Activated CD4-positive, alpha-beta T cell treated with anti-CD3 and anti-CD28 coated beads, Interleukin-2, amount 50 U/mL, for 24 hours (primary cell): Measurements from ENCODE around the gene AUTS2.

Source experiments
- DNase-seq, 2 donors: peaks; one replicate each; pipeline ENCODE4 v3.0.0-alpha.2; 2020; ENCODE audit warnings: low read depth in 1 of 2, low spot score in 1 of 2

The AUTS2 gene

DNA sequence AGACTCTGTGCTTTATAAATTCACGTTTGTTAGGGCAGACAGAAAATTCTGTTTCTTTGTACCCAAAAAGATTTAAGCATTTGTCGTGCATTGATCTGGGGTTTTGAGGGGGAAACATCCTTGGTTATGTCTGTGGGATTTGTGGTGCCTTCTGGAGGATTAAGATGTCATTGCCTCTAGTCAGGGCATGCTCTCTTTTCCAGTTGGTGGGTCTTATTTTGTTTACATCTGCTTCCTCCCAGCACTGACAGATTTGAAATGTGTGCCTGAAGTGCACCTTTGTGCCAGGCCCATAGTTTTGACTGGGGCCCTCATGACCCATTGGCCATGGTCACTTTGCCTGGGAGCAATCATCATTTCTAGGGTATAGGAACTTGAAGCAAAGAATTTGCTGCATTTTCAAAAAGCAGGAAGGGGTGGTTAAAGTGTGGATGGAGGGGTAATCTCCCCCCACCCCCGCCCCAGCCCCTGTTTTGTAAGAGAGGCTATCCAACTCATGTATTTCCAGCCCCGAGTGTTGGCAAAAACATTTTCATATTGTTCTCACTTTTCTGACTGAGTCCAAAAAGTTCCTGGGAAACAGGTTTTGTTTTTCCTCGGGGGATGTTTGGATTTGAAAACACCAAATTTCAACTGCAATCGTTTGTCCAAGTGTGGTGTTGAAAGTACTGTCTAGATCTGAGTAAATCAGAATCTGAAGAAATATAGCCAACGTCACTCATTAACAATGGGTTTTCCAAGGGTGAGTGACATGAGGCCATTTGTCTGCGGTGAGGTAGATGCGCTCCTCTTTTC, 1145.5 kb downstream of the AUTS2 start:
- DNase-seq, result no peak

DNA sequence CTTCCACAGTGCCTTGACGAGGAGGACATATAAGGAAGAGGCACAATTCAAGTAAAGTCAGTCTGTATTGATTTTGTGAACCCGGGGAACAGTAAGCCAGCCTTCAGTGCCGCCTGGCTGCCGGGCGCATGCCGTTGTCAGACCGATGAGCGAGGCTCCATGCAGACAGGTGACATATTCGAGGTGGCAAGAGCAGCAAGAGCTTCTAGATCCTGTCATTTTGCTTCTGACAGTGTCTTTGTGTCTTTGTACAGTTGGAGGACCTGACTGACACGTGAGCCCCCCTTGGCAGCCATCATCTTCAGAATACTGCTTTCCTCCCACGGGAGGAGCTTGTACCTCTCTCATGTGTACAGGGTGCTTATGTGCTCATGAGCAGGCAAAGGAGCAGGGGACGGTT, 1146.2 kb downstream of the AUTS2 start:
- DNase-seq, result no peak

DNA sequence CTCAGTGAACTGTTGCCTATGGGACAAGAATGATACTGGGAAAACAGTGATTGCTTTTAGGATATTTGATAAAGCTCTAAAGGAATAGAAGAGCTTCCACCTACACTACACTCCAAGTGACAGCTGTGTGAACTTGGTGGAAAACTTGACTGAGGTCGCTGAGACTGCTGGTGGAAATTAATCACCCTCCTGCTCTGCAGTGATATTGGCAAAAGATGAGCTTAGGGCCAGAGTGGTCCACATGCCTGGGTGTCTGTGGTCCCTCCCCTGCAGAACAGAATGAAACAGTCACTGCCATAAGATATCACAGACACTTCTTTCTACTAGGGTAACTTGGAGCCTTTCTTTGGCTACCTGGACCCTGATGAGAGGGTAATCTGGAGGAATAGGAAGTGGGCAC, 1151.6 kb downstream of the AUTS2 start:
- no peak for DNase-seq

DNA sequence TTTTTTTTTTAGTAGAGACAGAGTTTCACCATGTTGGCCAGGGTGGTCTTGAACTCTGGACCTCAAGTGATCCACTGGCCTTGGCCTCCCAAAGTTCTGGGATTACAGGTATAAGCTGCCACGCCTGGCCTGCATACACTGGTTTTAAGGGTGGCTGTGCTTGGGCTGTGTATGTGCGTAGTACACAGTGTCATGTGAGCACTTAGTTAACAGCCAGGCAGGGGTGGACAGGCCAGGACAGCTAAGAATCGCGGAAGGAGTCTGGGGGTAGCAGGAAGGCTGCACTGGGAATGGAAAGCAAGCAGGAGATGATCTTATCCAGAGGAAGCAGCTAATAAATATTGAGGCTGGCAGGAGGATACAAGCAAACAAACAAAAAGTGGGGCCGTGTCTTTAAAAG, 1153.6 kb downstream of the AUTS2 start:
- no peak for DNase-seq

DNA sequence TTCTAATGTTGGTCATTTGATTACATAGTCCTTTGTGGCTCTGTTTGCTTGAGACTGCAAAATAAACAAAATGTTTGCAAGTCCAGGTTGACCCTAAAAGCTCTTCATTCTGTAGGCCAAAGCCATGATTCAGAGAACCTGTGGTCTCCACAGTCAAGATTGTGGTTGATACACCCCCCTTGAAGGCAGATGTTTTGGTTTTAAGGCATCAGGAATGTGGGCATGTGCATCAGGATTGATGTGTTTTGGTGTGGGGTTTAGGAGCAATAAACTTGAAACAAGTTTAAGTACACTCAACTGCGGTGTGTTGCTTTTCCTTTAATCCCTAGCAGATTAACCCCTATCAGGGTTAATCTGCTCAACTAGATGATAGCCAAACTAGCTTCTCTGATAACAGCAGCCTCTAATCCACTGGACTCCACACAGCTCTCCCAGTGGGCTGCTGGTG, 1154.5 kb downstream of the AUTS2 start:
- no peak for DNase-seq

DNA sequence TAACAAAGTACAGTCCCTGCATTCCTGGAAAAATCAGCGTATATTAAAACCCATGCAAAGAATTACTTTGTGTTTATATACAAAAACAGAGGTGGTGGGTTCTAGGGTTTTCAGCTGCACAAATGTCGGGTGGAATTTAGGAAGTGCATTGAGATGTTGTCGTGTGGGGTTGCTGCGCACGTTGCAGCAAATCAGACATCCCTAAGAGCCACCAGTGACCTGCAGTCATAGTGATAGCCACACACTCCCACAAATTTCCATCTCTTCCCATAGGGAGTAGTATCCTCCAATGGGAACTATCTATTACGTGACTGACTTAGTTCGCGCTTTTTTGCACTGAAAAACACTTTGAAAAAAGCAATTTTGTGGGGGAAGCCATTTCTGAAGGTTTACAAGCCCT, 1158.5 kb downstream of the AUTS2 start:
- DNase-seq, result no peak

DNA sequence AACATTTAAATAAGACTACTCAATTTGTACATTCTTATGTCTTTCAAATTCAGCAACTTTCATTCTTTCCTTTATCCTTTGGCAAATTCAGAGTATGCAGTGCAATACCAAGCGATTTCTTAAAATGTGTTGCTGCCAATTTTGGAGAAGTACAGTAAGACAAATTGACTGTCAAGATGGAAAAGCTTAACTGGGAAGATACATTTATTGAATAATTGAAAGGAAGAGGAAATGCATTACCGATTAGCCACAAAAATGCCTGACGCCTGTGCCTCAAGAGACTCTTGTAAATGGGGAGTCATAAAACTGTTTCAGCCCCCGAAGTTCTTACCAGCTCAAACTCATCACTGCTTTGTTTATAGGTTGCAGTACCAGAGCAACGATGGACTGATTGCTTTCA, 1160.4 kb downstream of the AUTS2 start:
- DNase-seq, result no peak

DNA sequence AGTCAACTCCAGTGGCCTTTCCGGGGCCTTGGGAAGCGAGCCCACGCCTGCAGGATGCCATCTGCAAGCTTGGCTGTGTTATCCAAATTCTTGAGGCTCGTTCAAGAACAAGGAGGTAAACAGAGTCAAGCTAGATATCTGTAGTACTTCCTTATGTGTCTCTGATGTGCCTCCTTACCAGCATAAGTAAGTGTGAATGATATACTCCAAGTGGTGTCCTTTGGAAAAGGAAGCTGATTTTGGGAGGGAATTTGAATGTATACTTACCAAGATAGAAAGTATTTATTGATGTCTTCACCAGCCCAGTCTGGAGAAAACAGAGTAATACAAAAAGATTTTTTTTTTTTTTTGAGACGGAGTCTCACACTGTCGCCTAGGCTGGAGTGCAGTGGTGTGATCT, 1161.4 kb downstream of the AUTS2 start:
- DNase-seq, result no peak

DNA sequence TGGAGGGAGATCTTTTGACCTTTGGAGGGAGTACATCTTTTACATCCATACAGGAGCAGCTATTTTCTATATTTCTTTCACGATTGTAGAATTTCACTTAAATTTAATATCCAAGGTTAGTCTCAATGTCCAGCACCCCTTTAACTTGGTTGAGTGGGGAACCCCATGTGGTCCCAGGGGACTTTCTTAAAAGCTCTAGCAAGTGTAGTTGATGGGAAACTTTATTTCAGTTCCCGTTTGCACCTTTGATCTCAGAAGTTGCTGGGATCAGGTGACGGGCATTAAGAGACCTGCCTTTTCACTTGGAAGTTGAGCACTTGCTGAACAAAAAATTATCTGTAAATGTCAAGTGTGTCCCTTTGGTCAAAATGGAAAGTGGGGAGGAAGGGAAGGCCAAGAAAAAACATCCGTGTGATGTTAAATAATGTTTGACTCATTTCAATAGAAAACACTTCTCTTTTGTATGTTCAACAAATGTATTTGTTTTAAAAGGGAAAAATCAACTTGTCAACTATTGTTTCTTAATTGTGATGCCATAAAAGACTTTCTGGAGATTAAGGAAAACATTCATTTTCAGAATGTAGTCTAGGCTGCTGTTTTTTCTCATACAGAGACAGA, 1163.5 kb downstream of the AUTS2 start:
- DNase-seq, result no peak

DNA sequence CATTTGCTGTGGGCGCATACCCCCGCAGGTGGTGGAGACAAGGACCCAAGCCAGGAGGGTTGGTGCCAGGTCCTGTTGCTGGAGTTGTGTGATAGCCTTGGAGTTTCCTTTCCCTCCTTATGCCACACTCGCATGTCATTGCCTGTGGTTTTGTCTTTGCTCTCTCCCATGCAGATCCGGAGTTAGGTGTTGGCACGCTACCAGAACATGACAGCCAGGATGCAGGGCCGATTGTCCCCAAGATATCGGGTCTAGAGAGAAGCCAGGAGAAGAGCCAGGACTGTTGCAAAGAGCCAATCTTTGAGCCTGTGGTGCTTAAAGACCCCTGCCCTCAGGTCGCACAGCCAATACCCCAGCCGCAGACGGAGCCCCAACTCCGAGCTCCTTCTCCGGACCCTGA, 1164.4 kb downstream of the AUTS2 start:
- DNase-seq, result no peak

DNA sequence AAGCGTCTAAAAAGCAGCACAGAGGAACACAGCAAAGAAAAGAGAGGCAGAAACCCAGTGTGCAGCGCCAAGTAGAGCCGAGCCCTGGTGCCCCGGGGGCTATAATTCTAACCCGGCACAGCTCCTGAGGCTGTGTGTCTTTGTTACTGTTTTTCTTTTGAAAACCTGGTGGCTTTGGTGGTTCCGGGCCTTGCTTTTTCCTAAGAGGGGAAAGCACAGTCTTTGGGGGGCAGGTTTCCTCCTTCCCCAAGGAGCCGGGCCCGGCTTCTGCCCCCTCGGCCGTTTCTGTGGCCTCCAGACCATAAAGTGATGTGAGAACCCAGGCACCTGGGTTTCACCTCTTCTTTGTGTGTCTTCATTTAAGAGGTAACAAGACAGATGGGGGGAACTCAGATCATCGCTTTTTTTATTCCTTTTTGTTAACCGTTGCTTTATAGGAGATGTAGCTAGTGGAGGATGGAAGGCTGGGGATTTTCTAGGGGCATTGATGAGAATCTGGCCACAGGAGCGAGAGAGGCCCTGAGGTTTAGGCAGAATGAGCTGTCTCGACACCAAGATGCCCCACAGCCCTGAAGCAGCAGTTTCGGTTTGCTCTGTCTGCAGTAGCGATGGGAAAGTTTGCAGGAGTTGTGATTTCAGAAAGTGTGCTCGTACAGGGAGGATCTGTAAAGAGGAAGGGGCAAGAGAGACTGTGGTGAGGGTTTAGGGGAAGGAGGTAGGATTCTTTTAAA, 1165.9 kb downstream of the AUTS2 start:
- no peak for DNase-seq

DNA sequence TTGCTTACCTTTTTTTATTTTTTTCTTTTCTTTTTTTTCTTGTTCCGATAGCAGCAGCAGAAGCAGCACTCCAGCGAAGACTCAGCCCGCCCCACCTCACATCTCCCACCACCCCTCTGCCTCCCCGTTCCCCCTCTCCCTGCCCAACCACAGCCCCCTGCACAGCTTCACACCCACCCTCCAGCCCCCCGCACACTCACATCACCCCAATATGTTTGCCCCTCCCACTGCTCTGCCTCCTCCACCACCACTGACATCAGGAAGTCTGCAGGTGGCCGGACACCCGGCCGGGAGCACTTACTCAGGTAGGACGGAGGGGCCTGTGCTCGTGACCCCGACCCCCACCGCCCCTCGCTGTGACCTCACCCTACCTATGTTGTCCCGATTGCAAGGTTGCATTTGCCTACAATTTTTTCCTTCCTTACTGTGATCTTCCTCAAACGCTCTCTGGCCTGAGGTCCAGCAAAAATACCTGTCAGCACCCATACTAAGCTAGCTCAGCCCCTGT, 1166.5 kb downstream of the AUTS2 start:
- no peak for DNase-seq

DNA sequence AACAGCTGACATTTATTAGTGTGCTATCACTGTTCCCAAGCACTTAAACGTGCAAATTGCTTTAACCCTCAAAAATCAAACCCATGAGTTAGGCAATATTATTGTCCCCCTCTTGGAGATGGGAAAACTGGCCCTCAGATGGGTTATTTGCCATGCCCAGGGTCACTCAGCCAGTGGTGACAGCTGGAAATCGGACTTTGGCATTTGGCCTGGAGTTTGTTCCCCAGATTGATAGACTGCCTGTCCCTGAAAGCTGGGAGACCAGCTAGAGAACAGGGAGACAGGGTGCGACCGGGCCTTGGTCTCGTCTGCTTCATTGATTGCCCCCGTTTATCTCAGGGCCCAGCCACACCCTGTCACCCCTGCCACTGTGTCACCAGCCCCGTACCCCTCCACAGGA, 1167.4 kb downstream of the AUTS2 start:
- no peak for DNase-seq

DNA sequence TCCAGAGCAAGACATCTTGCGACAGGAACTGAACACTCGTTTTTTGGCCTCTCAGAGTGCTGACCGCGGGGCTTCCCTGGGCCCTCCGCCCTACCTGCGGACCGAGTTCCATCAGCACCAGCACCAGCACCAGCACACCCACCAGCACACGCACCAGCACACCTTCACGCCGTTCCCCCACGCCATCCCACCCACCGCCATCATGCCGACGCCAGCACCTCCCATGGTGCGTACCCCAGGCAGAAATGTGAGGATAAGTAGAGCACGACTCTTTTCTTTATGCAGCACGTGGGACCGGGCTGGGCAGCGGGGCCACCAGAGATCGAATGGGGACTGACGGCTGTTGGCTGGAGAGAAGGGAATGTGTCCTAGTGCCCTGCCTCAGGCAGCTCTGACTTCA, 1167.8 kb downstream of the AUTS2 start:
- no peak for DNase-seq

DNA sequence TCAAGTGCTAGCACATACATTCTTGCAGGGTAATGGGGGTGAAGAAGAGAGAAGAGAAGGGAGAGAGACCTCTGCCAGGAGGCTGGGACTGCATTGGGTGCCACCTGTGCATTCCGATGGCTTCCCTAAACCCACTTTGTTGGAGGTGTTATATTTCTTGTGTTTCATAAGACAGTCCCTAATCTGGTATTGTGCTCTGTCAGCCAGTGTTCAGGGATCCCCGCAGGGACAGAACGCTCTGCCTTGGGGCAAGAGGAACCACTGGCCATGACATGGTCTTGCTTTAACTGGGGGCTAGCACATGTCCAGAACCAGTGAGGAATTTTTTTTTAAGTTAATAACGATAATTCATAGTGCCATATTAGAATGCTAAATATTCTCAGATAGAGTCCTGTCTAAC, 1168.4 kb downstream of the AUTS2 start:
- DNase-seq, result no peak

DNA sequence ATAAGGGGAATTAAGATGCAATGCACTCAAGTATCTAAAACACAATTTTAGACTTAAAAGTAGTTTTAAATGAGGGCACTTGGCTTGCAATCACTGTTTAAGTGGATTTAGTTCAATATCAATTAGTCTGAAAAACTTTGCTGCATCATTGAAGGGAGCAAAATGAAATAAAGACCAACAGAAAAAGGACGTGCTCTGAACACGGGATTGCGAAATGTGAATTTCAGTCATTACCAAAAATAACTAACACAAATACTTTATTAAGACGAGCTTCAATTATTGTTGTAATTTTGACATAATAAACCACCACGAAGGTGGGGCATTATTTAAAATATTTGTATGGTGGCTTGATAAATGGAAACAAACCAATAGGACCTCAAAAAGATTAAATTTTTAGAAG, 1171.9 kb downstream of the AUTS2 start:
- DNase-seq, result no peak

DNA sequence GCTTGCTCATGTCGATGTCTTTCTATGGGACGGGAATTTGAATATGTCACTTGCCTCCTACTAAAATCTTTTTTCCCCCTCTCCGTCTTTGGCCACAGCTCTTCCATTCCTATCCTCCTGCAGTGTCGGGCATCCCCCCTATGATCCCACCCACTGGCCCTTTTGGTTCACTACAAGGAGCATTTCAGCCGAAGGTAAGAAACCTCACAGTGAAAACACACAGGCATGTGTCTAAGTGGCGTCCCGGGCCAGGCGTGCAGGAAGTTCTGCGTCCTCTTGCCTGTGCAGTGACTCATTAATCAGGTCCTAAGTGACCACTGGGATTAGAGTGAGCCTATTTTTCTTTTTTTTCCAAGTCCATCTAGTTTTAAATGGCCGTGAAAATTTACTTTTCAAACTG, 1173.2 kb downstream of the AUTS2 start:
- DNase-seq, result no peak

DNA sequence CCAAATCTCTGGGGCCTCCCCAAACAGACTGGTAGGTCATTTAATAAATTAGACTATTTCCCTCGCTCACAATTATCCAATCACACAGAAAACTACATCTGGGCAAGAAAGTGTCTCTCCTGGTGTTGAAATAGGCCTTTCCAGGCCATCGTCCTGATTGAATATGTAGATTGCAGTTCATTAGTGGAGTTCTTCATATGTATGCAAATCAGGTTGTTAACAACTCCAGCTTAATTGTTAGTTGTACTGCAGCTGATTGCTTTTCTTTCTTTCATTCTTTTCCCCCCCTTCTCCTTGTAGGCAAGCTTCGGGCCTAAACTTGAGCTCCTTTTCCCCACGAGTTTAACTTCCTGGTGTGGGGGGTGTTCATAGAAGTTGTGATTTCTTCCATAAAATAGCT, 1174.6 kb downstream of the AUTS2 start:
- no peak for DNase-seq

DNA sequence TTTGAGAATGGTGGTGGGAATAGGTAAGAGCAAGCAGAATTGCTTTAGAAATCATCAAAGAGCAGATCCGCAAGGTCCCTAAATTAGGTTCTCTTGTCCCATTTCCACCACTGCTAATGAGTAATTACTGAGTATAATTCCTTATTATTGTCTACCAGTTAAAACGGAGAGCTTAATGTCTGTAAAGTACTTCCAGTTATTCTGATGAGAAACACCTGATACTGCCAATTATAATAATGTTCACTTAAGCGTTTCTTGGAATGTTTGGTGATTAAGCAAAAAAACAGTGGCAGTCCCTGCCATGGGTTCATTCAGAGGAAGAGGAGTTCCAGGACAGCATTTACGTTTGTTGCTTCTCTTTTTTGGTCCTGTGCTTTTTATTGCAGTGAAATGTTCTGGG, 1175.1 kb downstream of the AUTS2 start:
- no peak for DNase-seq

DNA sequence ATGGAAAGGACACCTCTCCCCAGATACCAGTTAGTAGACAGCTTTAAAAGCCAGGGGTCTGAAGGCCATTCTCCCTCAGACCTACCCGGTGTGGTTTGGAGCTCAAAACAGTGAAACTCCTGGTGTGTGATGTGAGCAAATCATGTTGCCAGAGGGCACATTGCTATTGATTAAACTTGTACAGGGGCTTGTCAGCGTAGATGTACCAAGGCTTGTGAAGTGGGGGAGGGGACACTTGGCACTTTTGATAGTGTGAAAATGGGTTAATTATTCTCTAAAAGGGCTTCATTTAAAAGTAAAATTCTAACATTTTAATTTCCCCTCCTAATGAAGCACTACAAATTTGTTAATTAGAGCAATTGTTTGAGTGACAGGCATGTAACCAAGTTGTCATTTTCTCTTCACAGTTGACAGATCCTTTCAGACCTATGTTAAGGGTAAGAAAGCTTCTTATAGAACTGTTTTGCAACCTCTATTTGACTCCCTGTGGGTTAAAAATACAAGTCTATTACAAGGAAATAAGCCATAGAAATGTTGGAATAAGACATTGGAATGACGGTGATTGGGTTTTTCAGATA, 1176.8 kb downstream of the AUTS2 start:
- DNase-seq, result no peak

DNA sequence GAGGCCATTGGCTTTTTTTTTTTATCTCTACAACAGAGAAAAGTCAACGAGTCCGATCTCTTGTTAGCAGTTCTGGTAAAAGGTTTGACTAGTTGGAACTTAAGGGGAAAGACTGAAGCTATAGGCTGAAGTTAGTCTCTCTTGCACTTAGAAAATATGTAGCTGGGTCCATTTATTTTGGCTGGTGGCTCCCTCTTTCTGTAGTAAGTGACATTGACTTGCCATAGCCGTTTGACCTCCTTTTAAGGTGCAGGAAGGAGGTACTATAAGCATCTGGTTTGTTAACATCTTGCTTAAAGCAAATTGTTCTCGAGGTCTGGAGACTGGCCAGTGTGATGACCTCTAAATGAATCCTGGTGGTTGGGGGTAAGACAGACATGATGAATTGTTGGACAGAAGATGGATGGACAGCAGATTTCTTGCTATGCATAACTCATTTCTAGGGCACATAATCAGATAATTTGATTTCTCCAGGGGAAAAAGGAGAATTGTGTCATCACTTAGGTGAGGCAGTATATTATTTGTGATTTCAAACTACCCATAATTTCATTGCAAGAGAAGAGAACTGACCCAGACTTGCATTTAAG, 1177.4 kb downstream of the AUTS2 start:
- DNase-seq, result no peak
